ENCODE data around the gene RFX8.

DNA sequence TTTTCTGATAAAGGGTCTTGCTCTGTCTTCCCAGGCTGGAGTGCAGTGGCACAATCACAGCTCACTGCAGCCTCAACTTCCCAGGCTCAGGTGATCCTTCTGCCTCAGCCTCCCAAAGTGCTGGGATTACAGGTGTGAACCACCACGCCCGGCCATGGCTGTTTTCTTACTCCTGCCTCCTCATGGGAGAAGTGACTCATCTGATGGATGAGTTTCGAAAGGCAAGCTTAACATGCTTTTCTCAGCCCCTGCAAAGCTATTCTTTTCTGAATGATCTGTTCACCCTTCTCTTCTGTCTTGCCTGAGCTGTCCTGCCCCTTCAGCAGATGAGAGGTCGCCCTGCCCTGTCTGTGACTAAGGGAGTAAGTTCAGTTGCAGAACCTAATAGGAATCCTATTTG, 86.7 kb downstream of the RFX8 start:
- no peak for TF ChIP-seq CREB1 (IDR thresholded peaks at IDR 0.05; ENCODE audit: low read depth)
- no peak for TF ChIP-seq EZH2 (IDR thresholded peaks at IDR 0.05; ENCODE audit: borderline replicate concordance, control insufficient read depth, low read depth, low read length)
- TF ChIP-seq FOXM1 (IDR thresholded peaks at IDR 0.05; ENCODE audit: low read depth, low read length), result no peak
- no peak for TF ChIP-seq BMI1 (IDR thresholded peaks at IDR 0.05; ENCODE audit: borderline replicate concordance)
- TF ChIP-seq SREBF2 (IDR thresholded peaks at IDR 0.05; ENCODE audit: low read length), result no peak
- no peak for TF ChIP-seq GATAD2B (conservative IDR thresholded peaks at IDR 0.05; ENCODE audit: low read depth)

Measured in GM12878 (cell line).